Measurements from ENCODE around the gene DDAH1. TPM values are rescaled to one million over a fixed set of nuclear protein-coding genes. Genes with fewer than 3 reads are reported as not detected.
A peak's percentile ranks its signal among the peaks of the same experiment; 100 is the strongest.

DDAH1 gene
- total and polyA plus RNA-seq, 2 of the 4 experiments (the other 2 are of a cell fraction) = 78.0 to 94.5 TPM

DNA sequence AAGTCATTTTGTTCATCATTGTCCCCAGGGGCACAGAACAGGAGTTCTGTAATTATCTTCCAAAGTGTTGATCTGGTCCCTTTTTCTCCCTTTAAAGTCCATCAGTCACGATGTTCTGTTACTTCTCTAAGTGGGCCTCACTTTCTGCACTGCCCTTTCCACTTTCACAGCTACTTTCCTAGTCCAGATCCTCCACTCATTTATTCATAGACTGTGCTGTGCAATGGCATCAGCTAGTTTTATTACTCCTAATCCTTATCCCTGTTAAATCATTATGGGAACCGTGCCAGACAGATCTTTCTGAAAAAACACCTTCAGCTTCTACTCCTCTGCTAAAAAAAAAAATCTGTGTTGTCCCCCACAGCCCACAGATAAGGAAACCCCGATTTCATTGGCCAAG, 124.5 kb downstream of the DDAH1 start:
- Histone ChIP-seq H4K91ac (ENCODE audit: insufficient read depth, low read depth, low read length) (no peak overlapping the region), H2BK15ac (ENCODE audit: low read depth, low read length) (peak overlapping the region; percentile 59; the same call in 2 of the 3 replicates), H3K36me3 (ENCODE audit: control insufficient read depth, insufficient read depth, low read length) (no peaks in the 10 kb centered on the region; the same call in 1 of the 2 replicates), H2BK5ac (ENCODE audit: low read depth, low read length, poor library complexity, severe bottlenecking) (peak overlapping the region; percentile 42), H3K9ac (ENCODE audit: low read depth, low read length) (no peak overlapping the region), H3K4me3 (ENCODE audit: insufficient read depth, low read depth, low read length) (no peak overlapping the region), H3K27ac (ENCODE audit: insufficient read depth, low read length) (no peak overlapping the region), H4K20me1 (ENCODE audit: insufficient read depth, low read length) (no peaks in the 10 kb centered on the region), H3K18ac (ENCODE audit: low read depth, low read length) (peak overlapping the region; percentile 51; the same call in 1 of the 2 replicates), H3K14ac (replicated peaks; ENCODE audit: low read depth, low read length) (peak overlapping the region; percentile 80), H3K27me3 (ENCODE audit: control insufficient read depth, insufficient read depth, low read length) (no peaks in the 10 kb centered on the region), H3K56ac (ENCODE audit: extremely low read depth, insufficient read depth, low read length) (no peak overlapping the region), H2AK5ac (ENCODE audit: low read depth, low read length) (peak overlapping the region; percentile 20; the same call in 1 of the 2 replicates), H2BK120ac (ENCODE audit: low read depth, low read length) (peak overlapping the region; percentile 83; the same call in 1 of the 2 replicates), H2AK9ac (replicated peaks; ENCODE audit: low read depth, low read length, poor library complexity) (no peak overlapping the region), H3K9me1 (ENCODE audit: insufficient read depth, low read length) (peaks cover 7% of the 10 kb centered on the region), H2BK20ac (ENCODE audit: low read depth, low read length) (peak overlapping the region; percentile 79; the same call in 1 of the 2 replicates), H3K4me2 (ENCODE audit: low read depth, low read length) (no peak overlapping the region), H3K79me1 (ENCODE audit: low read depth in 1 of 2, low read length in 2 of 2) (peaks cover 34 to 57% of the 10 kb centered on the region in 2 experiments; a peak in 3 of 4 replicates), H3K4ac (ENCODE audit: low read depth, low read length) (peak overlapping the region; percentile 71; the same call in 1 of the 2 replicates), H3K4me1 (ENCODE audit: control insufficient read depth, insufficient read depth, low read length) (peaks cover 16% of the 10 kb centered on the region), H3K23ac (ENCODE audit: low read depth, low read length) (peak overlapping the region; percentile 41), H4K5ac (ENCODE audit: low read depth, low read length) (no peak overlapping the region), H3K9me3 (ENCODE audit: control insufficient read depth, insufficient read depth, low read length) (no peaks in the 10 kb centered on the region), H2AFZ (replicated peaks; ENCODE audit: low read length, poor library complexity) (no peak overlapping the region), H4K8ac (ENCODE audit: low read depth in 2 of 2, low read length in 2 of 2) (peak overlapping the region; percentile 21 to 65; a peak in 3 of 4 replicates)
- DNase-seq = no peak
- dilution Hi-C loops (cut with HindIII; ENCODE audit: low sequenced_read_pairs, unreplicated experiment) (no loop called here), in situ Hi-C loops (cut with MboI; ENCODE audit: low sequenced_read_pairs) (no loop called here), intact Hi-C loops (cut with micrococcal nuclease) (no loop called here)
- ChIA-PET POLR2A (ENCODE audit: unreplicated experiment) (no interaction called here), CTCF (no interaction called here)
- no TSS peak for BruUV-seq (replicated peaks)
- TF ChIP-seq MAFK (IDR thresholded peaks at IDR 0.05; ENCODE audit: low read depth, low read length) (no peak), RAD21 (IDR thresholded peaks at IDR 0.05; ENCODE audit: low read length) (no peak), RFX5 (IDR thresholded peaks at IDR 0.05; ENCODE audit: low read depth, low read length) (no peak), MXI1 (IDR thresholded peaks at IDR 0.05; ENCODE audit: borderline replicate concordance, low read depth, low read length) (no peak), FOS (IDR thresholded peaks at IDR 0.05; ENCODE audit: low read depth, low read length) (no peak), CEBPB (IDR thresholded peaks at IDR 0.05; ENCODE audit: low read depth, low read length) (no peak), MAZ (IDR thresholded peaks at IDR 0.05; ENCODE audit: borderline replicate concordance, low read depth, low read length) (no peak), BHLHE40 (IDR thresholded peaks at IDR 0.05; ENCODE audit: low read depth, low read length) (no peak), RCOR1 (IDR thresholded peaks at IDR 0.05; ENCODE audit: insufficient replicate concordance, low read length) (no peak)
- TF ChIP-seq, protein P1, sequence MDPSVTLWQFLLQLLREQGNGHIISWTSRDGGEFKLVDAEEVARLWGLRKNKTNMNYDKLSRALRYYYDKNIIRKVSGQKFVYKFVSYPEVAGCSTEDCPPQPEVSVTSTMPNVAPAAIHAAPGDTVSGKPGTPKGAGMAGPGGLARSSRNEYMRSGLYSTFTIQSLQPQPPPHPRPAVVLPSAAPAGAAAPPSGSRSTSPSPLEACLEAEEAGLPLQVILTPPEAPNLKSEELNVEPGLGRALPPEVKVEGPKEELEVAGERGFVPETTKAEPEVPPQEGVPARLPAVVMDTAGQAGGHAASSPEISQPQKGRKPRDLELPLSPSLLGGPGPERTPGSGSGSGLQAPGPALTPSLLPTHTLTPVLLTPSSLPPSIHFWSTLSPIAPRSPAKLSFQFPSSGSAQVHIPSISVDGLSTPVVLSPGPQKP (IDR thresholded peaks at IDR 0.05; ENCODE audit: borderline replicate concordance, low read depth, low read length) = no peak
- 55% methylated on average over 2 of the region's 3 CpGs; no CpG with 5 or more reads in 1 of the 2 experiments for WGBS, 2 experiments (ENCODE audit: extremely low coverage in 2 of 2, insufficient read length in 1 of 2)
- ATAC-seq (ENCODE audit: low read depth) = no peak
